ENCODE data around the gene ABCA3.

The ABCA3 gene

DNA sequence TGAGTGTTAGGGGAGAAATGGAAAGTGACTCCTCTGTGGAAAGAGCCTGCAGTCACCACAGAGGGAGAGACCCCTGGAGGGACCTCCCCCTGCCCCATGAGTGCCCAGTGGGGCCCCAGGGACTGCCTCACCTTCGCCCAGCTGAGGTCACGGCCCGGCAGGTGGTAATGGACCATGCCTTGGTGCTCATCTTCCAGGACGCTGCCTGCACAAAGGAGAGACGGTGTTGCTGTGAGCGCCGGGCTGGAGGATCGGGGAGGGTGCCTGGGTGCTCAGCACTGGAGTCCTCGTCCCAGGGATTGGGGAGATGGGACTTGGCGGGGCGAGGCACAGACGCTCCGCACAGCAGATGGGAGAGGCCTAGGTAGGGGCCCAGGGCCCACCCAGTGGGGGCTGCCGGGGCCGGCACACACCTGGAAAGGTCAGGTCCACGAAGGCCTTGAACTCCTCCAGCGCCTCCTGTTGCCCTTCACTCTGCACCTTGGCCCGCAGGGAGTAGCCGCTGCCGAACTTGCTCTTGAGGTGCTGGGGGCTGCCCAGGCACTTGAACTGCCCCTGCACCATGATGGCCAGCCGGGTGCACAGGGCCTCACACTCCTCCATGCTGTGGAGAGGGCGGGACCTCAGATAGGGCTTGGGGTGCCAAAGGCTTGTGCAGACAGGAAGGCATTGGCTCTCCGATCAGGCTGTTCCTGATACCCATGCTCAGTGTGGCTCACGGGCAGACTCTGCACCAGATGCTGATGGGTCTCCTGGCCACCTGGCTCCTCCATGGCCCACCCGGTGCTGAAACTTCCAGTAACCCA is 62.9 kb downstream of the ABCA3 start:
- no peak overlapping the region for H3K27ac ChIP-seq
- TF ChIP-seq, protein P1, sequence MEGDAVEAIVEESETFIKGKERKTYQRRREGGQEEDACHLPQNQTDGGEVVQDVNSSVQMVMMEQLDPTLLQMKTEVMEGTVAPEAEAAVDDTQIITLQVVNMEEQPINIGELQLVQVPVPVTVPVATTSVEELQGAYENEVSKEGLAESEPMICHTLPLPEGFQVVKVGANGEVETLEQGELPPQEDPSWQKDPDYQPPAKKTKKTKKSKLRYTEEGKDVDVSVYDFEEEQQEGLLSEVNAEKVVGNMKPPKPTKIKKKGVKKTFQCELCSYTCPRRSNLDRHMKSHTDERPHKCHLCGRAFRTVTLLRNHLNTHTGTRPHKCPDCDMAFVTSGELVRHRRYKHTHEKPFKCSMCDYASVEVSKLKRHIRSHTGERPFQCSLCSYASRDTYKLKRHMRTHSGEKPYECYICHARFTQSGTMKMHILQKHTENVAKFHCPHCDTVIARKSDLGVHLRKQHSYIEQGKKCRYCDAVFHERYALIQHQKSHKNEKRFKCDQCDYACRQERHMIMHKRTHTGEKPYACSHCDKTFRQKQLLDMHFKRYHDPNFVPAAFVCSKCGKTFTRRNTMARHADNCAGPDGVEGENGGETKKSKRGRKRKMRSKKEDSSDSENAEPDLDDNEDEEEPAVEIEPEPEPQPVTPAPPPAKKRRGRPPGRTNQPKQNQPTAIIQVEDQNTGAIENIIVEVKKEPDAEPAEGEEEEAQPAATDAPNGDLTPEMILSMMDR (conservative IDR thresholded peaks at IDR 0.05): no peak
- TF ChIP-seq ZFX (IDR thresholded peaks at IDR 0.05): no peak

GRCh38 chr16:2276368-2277195 is 63.9 kb downstream of the ABCA3 start:
- TF ChIP-seq, protein P1 (conservative IDR thresholded peaks at IDR 0.05): no peak
- no peak for TF ChIP-seq ZFX (IDR thresholded peaks at IDR 0.05)
- H3K27ac ChIP-seq: no peak overlapping the region

GRCh38 chr16:2275476-2276367 is 64.8 kb downstream of the ABCA3 start:
- no peak for TF ChIP-seq ZFX (IDR thresholded peaks at IDR 0.05)
- H3K27ac ChIP-seq: no peak overlapping the region

DNA sequence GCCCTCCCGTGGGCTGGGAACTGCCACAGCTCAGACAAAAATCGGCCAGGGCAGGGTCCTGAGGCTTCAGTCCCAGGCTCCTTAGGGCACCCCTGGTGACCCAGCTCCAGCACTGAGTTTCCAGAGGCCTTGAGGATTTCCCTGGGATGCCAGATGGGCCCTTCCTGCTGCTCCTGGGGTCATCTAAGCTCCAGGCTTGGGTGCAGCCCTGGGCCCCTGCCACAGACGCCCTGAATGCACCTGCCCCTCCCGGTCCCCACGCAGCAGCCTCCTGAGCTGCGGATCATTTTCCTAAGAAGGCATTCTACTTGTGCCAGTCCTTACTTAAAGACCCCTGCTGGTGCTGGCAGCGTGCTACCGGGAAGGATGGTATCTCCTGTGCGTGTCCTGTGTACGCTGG is 66.6 kb downstream of the ABCA3 start:
- TF ChIP-seq, protein P1 (conservative IDR thresholded peaks at IDR 0.05): no peak
- no peak for TF ChIP-seq ZFX (IDR thresholded peaks at IDR 0.05)
- peak overlapping the region; percentile 2; the same call in 1 of the 2 replicates for H3K27ac ChIP-seq

GRCh38 chr16:2273484-2273883 is 67.0 kb downstream of the ABCA3 start:
- no peak for TF ChIP-seq ZFX (IDR thresholded peaks at IDR 0.05)
- TF ChIP-seq, protein P1 (conservative IDR thresholded peaks at IDR 0.05): no peak
- peak overlapping the region; percentile 2; the same call in 1 of the 2 replicates for H3K27ac ChIP-seq

DNA sequence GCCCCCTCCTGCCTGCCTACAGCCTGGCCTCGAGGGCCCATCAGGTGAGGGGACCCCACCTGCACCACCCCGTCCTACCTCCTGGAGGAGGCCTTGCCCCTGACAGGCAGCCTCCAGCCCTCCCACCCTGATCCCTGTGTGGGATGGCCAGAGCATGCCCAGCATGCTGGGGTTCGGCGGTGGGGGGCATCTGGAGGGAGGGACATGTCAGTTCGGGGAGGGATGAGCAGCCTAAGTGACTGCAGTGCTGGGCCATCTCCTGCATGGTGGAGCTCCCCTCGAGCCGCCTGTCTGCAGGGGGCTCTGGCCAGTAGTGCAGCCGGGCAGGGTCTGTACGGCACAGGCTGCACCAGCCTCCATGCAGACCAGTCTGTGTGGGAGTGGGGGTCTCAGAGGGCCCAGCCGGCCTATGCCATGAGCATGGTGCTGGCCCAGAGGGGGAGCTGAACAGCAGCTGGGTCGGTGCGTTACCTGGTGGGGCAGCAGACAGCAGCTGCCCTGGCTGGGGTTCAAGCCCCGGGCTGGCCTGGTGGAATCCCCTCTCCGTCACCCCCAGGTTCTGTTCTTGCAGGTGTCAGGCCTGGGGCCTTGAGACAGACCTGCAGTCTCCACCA is 68.6 kb downstream of the ABCA3 start:
- TF ChIP-seq ZFX (IDR thresholded peaks at IDR 0.05): no peak
- TF ChIP-seq, protein P1 (conservative IDR thresholded peaks at IDR 0.05): no peak
- H3K27ac ChIP-seq: no peak overlapping the region

Data from C4-2B (cell line).